ENCODE data around the gene PARL. TPM values are rescaled to one million over a fixed set of nuclear protein-coding genes. Genes with fewer than 3 reads are reported as not detected.
"Not testable (repeated sequence)": the region's sequence is repeated elsewhere in the genome, so short reads cannot be mapped to it uniquely, and the experiment has no call there.

Gene PARL
- total RNA-seq, 1 experiment from 2014 or later, result 69.7 TPM

DNA sequence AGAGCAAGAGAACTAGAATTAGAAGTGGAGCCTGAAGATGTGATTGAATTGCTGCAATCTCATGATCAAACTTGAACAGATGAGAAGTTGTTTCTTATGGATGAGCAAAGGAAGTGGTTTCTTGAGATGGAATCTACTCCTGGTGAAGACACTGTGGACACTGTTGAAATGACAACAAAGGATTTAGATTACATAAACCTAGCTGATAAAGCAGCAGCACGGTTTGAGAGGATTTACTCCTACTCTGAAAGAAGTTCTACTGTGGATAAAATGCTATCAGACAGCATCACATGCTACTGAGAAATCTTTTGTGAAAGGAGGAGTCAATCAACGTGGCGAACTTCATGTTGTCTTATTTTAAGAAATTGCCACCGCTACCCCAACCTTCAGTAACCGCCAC lies 7.5 kb downstream of the PARL start:
- H3K9ac ChIP-seq (ENCODE audit: low read length); H3K36me3 ChIP-seq (ENCODE audit: control insufficient read depth in 1 of 2, insufficient read depth in 2 of 2, low read length in 2 of 2); H3K27me3 ChIP-seq (ENCODE audit: insufficient read depth, low read length); RAD21 ChIA-PET (ENCODE audit: low non-redundant PET in 1 of 2, low total read pairs in 2 of 2, uncharacterized antibody in 2 of 2, unreplicated experiment in 2 of 2); ATAC-seq; CTCF ChIA-PET; H2AFZ ChIP-seq (ENCODE audit: low read depth, low read length, poor library complexity, severe bottlenecking); DNase-seq (ENCODE audit: low read depth, low spot score); H3K9me2 ChIP-seq (ENCODE audit: insufficient read depth); BruUV-seq (replicated peaks); H3K4me3 ChIP-seq (replicated peaks in 1 of 2; ENCODE audit: low read depth in 1 of 2, low read length in 2 of 2); POLR2A ChIA-PET; H3K9me3 ChIP-seq (ENCODE audit: control insufficient read depth in 1 of 2, insufficient read depth in 1 of 2, low read depth in 1 of 2, low read length in 2 of 2); H4K20me1 ChIP-seq (ENCODE audit: insufficient read depth); H3K27ac ChIP-seq (ENCODE audit: low read depth, low read length); H3K4me1 ChIP-seq (ENCODE audit: control insufficient read depth in 1 of 2, insufficient read depth in 2 of 2, low read length in 2 of 2); H3K4me2 ChIP-seq (ENCODE audit: low read length); intact Hi-C loops (cut with micrococcal nuclease): not testable (repeated sequence)
- peaks cover 96% of the 10 kb centered on the region for H3K79me2 ChIP-seq (ENCODE audit: insufficient read depth, low read length)

DNA sequence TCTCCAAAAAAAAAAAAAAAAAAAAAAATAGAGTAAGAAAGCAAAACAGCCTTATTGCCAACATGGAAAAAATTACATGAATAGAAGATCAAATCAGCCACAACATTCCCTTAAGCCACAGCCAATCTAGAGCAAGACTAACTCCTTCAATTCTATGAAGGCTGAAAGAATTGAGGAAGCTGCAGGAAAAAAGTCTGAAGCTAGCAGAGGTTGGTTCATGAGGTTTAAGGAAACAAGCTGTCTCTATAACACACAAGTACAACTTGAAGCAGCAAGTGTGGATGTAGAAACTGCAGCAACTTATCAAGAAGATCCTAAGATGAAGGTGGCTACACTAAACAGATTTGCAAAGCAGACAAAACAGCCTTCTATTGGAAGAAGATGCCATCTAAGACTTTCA lies 9.3 kb downstream of the PARL start:
- H3K9me2 ChIP-seq (ENCODE audit: insufficient read depth), result no peaks in the 10 kb centered on the region
- H3K4me3 ChIP-seq (replicated peaks in 1 of 2; ENCODE audit: low read depth in 1 of 2, low read length in 2 of 2), result no peak overlapping the region
- ChIA-PET RAD21 (ENCODE audit: low non-redundant PET in 1 of 2, low total read pairs in 2 of 2, uncharacterized antibody in 2 of 2, unreplicated experiment in 2 of 2) (no interaction called here), CTCF (no interaction called here), POLR2A (interaction anchor here (1.3 kb wide), 1 partner anchor 9 kb away, joined by 3 read pairs; the partner anchor contains the start of gene PARL)
- H3K4me1 ChIP-seq (ENCODE audit: control insufficient read depth in 1 of 2, insufficient read depth in 2 of 2, low read length in 2 of 2), result peaks cover 0 to 9% of the 10 kb centered on the region in 2 experiments; a peak in 2 of 4 replicates
- no peak overlapping the region for H3K27ac ChIP-seq (ENCODE audit: low read depth, low read length)
- H3K36me3 ChIP-seq (ENCODE audit: control insufficient read depth in 1 of 2, insufficient read depth in 2 of 2, low read length in 2 of 2), result 0 out of 4 replicates have a peak, but pooled peaks cover 0 to 2% of the 10 kb centered on the region in 2 experiments
- ATAC-seq (no peak), DNase-seq (ENCODE audit: low read depth, low spot score) (no peak)
- intact Hi-C loops (cut with micrococcal nuclease), result no loop called here
- TF ChIP-seq ZNF274 (IDR thresholded peaks at IDR 0.05; ENCODE audit: low read depth, low read length) (no peak), CEBPB (IDR thresholded peaks at IDR 0.05; ENCODE audit: low read depth) (no peak), ELF1 (IDR thresholded peaks at IDR 0.05; ENCODE audit: borderline replicate concordance, low read depth) (no peak), CBX3 (IDR thresholded peaks at IDR 0.05; ENCODE audit: low read depth) (no peak), TCF7L2 (IDR thresholded peaks at IDR 0.05; ENCODE audit: borderline replicate concordance, extremely low read depth, insufficient read depth, insufficient read length) (no peak), SP1 (IDR thresholded peaks at IDR 0.05; ENCODE audit: low read depth) (no peak), EZH2 (IDR thresholded peaks at IDR 0.05) (no peak), POLR2AphosphoS5 (IDR thresholded peaks at IDR 0.05; ENCODE audit: low read depth, low read length) (no peak), FOSL1 (IDR thresholded peaks at IDR 0.05; ENCODE audit: low read depth) (no peak), EZH2phosphoT487 (IDR thresholded peaks at IDR 0.05; ENCODE audit: borderline replicate concordance) (no peak), YY1 (IDR thresholded peaks at IDR 0.05; ENCODE audit: extremely low read depth, insufficient replicate concordance, low read depth, low read length) (no peak), POLR2A (IDR thresholded peaks at IDR 0.05; ENCODE audit: borderline replicate concordance, extremely low read depth, insufficient read depth, insufficient read length) (no peak)
- TF ChIP-seq, protein P1, sequence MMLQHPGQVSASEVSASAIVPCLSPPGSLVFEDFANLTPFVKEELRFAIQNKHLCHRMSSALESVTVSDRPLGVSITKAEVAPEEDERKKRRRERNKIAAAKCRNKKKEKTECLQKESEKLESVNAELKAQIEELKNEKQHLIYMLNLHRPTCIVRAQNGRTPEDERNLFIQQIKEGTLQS (IDR thresholded peaks at IDR 0.05), result no peak
- TF ChIP-seq, protein P2, sequence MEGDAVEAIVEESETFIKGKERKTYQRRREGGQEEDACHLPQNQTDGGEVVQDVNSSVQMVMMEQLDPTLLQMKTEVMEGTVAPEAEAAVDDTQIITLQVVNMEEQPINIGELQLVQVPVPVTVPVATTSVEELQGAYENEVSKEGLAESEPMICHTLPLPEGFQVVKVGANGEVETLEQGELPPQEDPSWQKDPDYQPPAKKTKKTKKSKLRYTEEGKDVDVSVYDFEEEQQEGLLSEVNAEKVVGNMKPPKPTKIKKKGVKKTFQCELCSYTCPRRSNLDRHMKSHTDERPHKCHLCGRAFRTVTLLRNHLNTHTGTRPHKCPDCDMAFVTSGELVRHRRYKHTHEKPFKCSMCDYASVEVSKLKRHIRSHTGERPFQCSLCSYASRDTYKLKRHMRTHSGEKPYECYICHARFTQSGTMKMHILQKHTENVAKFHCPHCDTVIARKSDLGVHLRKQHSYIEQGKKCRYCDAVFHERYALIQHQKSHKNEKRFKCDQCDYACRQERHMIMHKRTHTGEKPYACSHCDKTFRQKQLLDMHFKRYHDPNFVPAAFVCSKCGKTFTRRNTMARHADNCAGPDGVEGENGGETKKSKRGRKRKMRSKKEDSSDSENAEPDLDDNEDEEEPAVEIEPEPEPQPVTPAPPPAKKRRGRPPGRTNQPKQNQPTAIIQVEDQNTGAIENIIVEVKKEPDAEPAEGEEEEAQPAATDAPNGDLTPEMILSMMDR (IDR thresholded peaks at IDR 0.05 in 2 of 3, conservative IDR thresholded peaks at IDR 0.05 in 1 of 3; ENCODE audit: borderline replicate concordance in 1 of 3, insufficient read depth in 1 of 3, low read depth in 2 of 3, low read length in 2 of 3), result no peak
- TF ChIP-seq, protein P3, sequence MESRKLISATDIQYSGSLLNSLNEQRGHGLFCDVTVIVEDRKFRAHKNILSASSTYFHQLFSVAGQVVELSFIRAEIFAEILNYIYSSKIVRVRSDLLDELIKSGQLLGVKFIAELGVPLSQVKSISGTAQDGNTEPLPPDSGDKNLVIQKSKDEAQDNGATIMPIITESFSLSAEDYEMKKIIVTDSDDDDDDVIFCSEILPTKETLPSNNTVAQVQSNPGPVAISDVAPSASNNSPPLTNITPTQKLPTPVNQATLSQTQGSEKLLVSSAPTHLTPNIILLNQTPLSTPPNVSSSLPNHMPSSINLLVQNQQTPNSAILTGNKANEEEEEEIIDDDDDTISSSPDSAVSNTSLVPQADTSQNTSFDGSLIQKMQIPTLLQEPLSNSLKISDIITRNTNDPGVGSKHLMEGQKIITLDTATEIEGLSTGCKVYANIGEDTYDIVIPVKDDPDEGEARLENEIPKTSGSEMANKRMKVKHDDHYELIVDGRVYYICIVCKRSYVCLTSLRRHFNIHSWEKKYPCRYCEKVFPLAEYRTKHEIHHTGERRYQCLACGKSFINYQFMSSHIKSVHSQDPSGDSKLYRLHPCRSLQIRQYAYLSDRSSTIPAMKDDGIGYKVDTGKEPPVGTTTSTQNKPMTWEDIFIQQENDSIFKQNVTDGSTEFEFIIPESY (IDR thresholded peaks at IDR 0.05; ENCODE audit: extremely low read depth, insufficient replicate concordance, low read length), result no peak
- no peaks in the 10 kb centered on the region for H3K27me3 ChIP-seq (ENCODE audit: insufficient read depth, low read length)
- H4K20me1 ChIP-seq (ENCODE audit: insufficient read depth), result no peaks in the 10 kb centered on the region
- no peak overlapping the region for H3K4me2 ChIP-seq (ENCODE audit: low read length)
- no TSS peak for BruUV-seq (replicated peaks)
- no peak overlapping the region for H3K9ac ChIP-seq (ENCODE audit: low read length)
- no peaks in the 10 kb centered on the region for H3K9me3 ChIP-seq (ENCODE audit: control insufficient read depth in 1 of 2, insufficient read depth in 1 of 2, low read depth in 1 of 2, low read length in 2 of 2)
- no peak overlapping the region for H2AFZ ChIP-seq (ENCODE audit: low read depth, low read length, poor library complexity, severe bottlenecking)
- H3K79me2 ChIP-seq (ENCODE audit: insufficient read depth, low read length), result peaks cover 96% of the 10 kb centered on the region

Data from HCT116 (cell line).